ENCODE data around the gene MAP3K4. TPM values are rescaled to one million over a fixed set of nuclear protein-coding genes. Genes with fewer than 3 reads are reported as not detected.

Gene MAP3K4
- total and polyA plus RNA-seq, 2 of the 4 experiments (the other 2 are of a cell fraction): 11.5 to 20.4 TPM

GRCh38 chr6:161031721-161032495 lies 40.3 kb downstream of the MAP3K4 start:
- H4K8ac ChIP-seq (ENCODE audit: low read depth in 2 of 2, low read length in 2 of 2): peak overlapping the region in 1 of 2 experiments; percentile 44; a peak in 2 of 4 replicates
- POLR2A ChIA-PET (ENCODE audit: unreplicated experiment): interaction anchor here (0.5 kb wide), 1 partner anchor 30 kb away, joined by 13 read pairs; no protein-coding TSS in a partner anchor
- H3K27me3 ChIP-seq (ENCODE audit: control insufficient read depth, insufficient read depth, low read length): no peaks in the 10 kb centered on the region
- dilution Hi-C loops (cut with HindIII; ENCODE audit: low sequenced_read_pairs, unreplicated experiment): no loop called here
- H3K9me1 ChIP-seq (ENCODE audit: insufficient read depth, low read length): 0 out of 2 replicates have a peak, but pooled peaks cover 3% of the 10 kb centered on the region
- H2BK5ac ChIP-seq (ENCODE audit: low read depth, low read length, poor library complexity, severe bottlenecking): no peak overlapping the region
- no peak overlapping the region for H2AFZ ChIP-seq (replicated peaks; ENCODE audit: low read length, poor library complexity)
- no peak overlapping the region for H3K9ac ChIP-seq (ENCODE audit: low read depth, low read length)
- H4K5ac ChIP-seq (ENCODE audit: low read depth, low read length): no peak overlapping the region; the same call in 1 of the 2 replicates
- no peaks in the 10 kb centered on the region for H3K9me3 ChIP-seq (ENCODE audit: control insufficient read depth, insufficient read depth, low read length)
- H3K23ac ChIP-seq (ENCODE audit: low read depth, low read length): no peak overlapping the region
- peak overlapping the region; percentile 90 for H3K18ac ChIP-seq (ENCODE audit: low read depth, low read length)
- peaks cover 3% of the 10 kb centered on the region for H3K36me3 ChIP-seq (ENCODE audit: control insufficient read depth, insufficient read depth, low read length)
- peaks cover 6% of the 10 kb centered on the region for H3K4me1 ChIP-seq (ENCODE audit: control insufficient read depth, insufficient read depth, low read length)
- peak overlapping the region; percentile 42 for H3K4me2 ChIP-seq (ENCODE audit: low read depth, low read length)
- no peak overlapping the region for H2AK9ac ChIP-seq (replicated peaks; ENCODE audit: low read depth, low read length, poor library complexity)
- peak overlapping the region; percentile 2; the same call in 1 of the 2 replicates for H2BK120ac ChIP-seq (ENCODE audit: low read depth, low read length)
- peak overlapping the region; percentile 5 for H2BK20ac ChIP-seq (ENCODE audit: low read depth, low read length)
- peaks cover 8 to 20% of the 10 kb centered on the region in 2 experiments for H3K79me1 ChIP-seq (ENCODE audit: low read depth in 1 of 2, low read length in 2 of 2)
- DNase-seq: peak; percentile 68
- TF ChIP-seq BHLHE40 (IDR thresholded peaks at IDR 0.05; ENCODE audit: low read depth, low read length): 0 out of 2 replicates have a peak, but pooled peaks have one; percentile 24
- no peak for TF ChIP-seq MXI1 (IDR thresholded peaks at IDR 0.05; ENCODE audit: borderline replicate concordance, low read depth, low read length)
- no peak for TF ChIP-seq FOS (IDR thresholded peaks at IDR 0.05; ENCODE audit: low read depth, low read length)
- TF ChIP-seq POLR2A (IDR thresholded peaks at IDR 0.05; ENCODE audit: low read depth, low read length): no peak
- TF ChIP-seq NFE2L2 (IDR thresholded peaks at IDR 0.05; ENCODE audit: low read depth, low read length): no peak
- no peak for TF ChIP-seq MAFK (IDR thresholded peaks at IDR 0.05; ENCODE audit: low read depth, low read length)
- no peak for TF ChIP-seq RFX5 (IDR thresholded peaks at IDR 0.05; ENCODE audit: low read depth, low read length)
- no peak for TF ChIP-seq CEBPB (IDR thresholded peaks at IDR 0.05; ENCODE audit: low read depth, low read length)
- H2AK5ac ChIP-seq (ENCODE audit: low read depth, low read length): peak overlapping the region; percentile 30; the same call in 1 of the 2 replicates
- H3K14ac ChIP-seq (replicated peaks; ENCODE audit: low read depth, low read length): no peak overlapping the region
- no peak overlapping the region for H3K4me3 ChIP-seq (ENCODE audit: insufficient read depth, low read depth, low read length)
- no TSS peak for BruUV-seq (replicated peaks)
- H3K56ac ChIP-seq (ENCODE audit: extremely low read depth, insufficient read depth, low read length): no peak overlapping the region
- H3K27ac ChIP-seq (ENCODE audit: insufficient read depth, low read length): peak overlapping the region; percentile 24; the same call in 1 of the 2 replicates
- peak; percentile 75 for ATAC-seq (ENCODE audit: low read depth)
- in situ Hi-C loops (cut with MboI; ENCODE audit: low sequenced_read_pairs): no loop called here
- no peaks in the 10 kb centered on the region; the same call in 1 of the 2 replicates for H4K20me1 ChIP-seq (ENCODE audit: insufficient read depth, low read length)
- intact Hi-C loops (cut with micrococcal nuclease): loop anchor here (5.0 to 10.0 kb wide), 3 partner anchors 40 to 340 kb away; partner anchors contain the start of gene MAP3K4
- H4K91ac ChIP-seq (ENCODE audit: insufficient read depth, low read depth, low read length): no peak overlapping the region
- H2BK15ac ChIP-seq (ENCODE audit: low read depth, low read length): peak overlapping the region; percentile 5; the same call in 1 of the 3 replicates
- WGBS, 2 experiments (ENCODE audit: extremely low coverage in 2 of 2, insufficient read length in 1 of 2): no CpG with 5 or more reads among the region's 3 CpGs
- peak overlapping the region; percentile 13; the same call in 1 of the 2 replicates for H3K4ac ChIP-seq (ENCODE audit: low read depth, low read length)
- CTCF ChIA-PET: no interaction called here
